ENCODE results near the gene RNF34.

RNF34 gene

GRCh38 chr12:121358073-121358472, 41.8 kb upstream of the RNF34 start (continued):
- no peak for TF ChIP-seq CREB5 (CRISPR knock-in tag; IDR thresholded peaks at IDR 0.05; ENCODE audit: low read depth)
- TF ChIP-seq ZFP30 (CRISPR knock-in tag; IDR thresholded peaks at IDR 0.05): no peak
- TF ChIP-seq ZC3H10 (CRISPR knock-in tag; IDR thresholded peaks at IDR 0.05): no peak
- TF ChIP-seq ZFP3 (CRISPR knock-in tag; IDR thresholded peaks at IDR 0.05): no peak

GRCh38 chr12:121364683-121365121, 35.2 kb upstream of the RNF34 start:
- TF ChIP-seq ARNTL (CRISPR knock-in tag; IDR thresholded peaks at IDR 0.05; ENCODE audit: borderline replicate concordance, low read depth) (no peak), ZC3H10 (CRISPR knock-in tag; IDR thresholded peaks at IDR 0.05) (no peak), CSDC2 (CRISPR knock-in tag; IDR thresholded peaks at IDR 0.05) (no peak), SNAI2 (CRISPR knock-in tag; IDR thresholded peaks at IDR 0.05) (no peak), OSR1 (CRISPR knock-in tag; IDR thresholded peaks at IDR 0.05) (no peak), GLIS3 (CRISPR knock-in tag; IDR thresholded peaks at IDR 0.05) (no peak), TOX (CRISPR knock-in tag; IDR thresholded peaks at IDR 0.05; ENCODE audit: borderline replicate concordance) (no peak), POU6F1 (CRISPR knock-in tag; IDR thresholded peaks at IDR 0.05; ENCODE audit: borderline replicate concordance, low read depth) (no peak), RARB (CRISPR knock-in tag; IDR thresholded peaks at IDR 0.05) (no peak), ZNF565 (CRISPR knock-in tag; conservative IDR thresholded peaks at IDR 0.05; ENCODE audit: low read depth) (no peak), ZFP3 (CRISPR knock-in tag; IDR thresholded peaks at IDR 0.05) (no peak), TSHZ2 (CRISPR knock-in tag; IDR thresholded peaks at IDR 0.05) (no peak), ZNF70 (CRISPR knock-in tag; IDR thresholded peaks at IDR 0.05) (no peak), BACH2 (CRISPR knock-in tag; IDR thresholded peaks at IDR 0.05; ENCODE audit: borderline replicate concordance) (no peak), CSRNP3 (CRISPR knock-in tag; IDR thresholded peaks at IDR 0.05) (no peak), ISL1 (CRISPR knock-in tag; IDR thresholded peaks at IDR 0.05) (no peak), ZFP30 (CRISPR knock-in tag; IDR thresholded peaks at IDR 0.05) (no peak), ZNF8 (CRISPR knock-in tag; IDR thresholded peaks at IDR 0.05) (no peak), PPARA (CRISPR knock-in tag; IDR thresholded peaks at IDR 0.05; ENCODE audit: borderline replicate concordance) (no peak)
- no peak for ATAC-seq

GRCh38 chr12:121365416-121366062, 34.4 kb upstream of the RNF34 start:
- ATAC-seq: peak; percentile 21
- TF ChIP-seq CSDC2 (CRISPR knock-in tag; IDR thresholded peaks at IDR 0.05) (no peak), PATZ1 (CRISPR knock-in tag; IDR thresholded peaks at IDR 0.05; ENCODE audit: borderline replicate concordance) (no peak), OSR1 (CRISPR knock-in tag; IDR thresholded peaks at IDR 0.05) (no peak), ARNTL (CRISPR knock-in tag; IDR thresholded peaks at IDR 0.05; ENCODE audit: borderline replicate concordance, low read depth) (no peak), TCF4 (CRISPR knock-in tag; IDR thresholded peaks at IDR 0.05; ENCODE audit: borderline replicate concordance) (no peak), ZC3H10 (CRISPR knock-in tag; IDR thresholded peaks at IDR 0.05) (no peak), ZFP3 (CRISPR knock-in tag; IDR thresholded peaks at IDR 0.05) (no peak), ZNF8 (CRISPR knock-in tag; IDR thresholded peaks at IDR 0.05) (no peak), ZNF70 (CRISPR knock-in tag; IDR thresholded peaks at IDR 0.05) (no peak), ISL1 (CRISPR knock-in tag; IDR thresholded peaks at IDR 0.05) (no peak), TSHZ2 (CRISPR knock-in tag; IDR thresholded peaks at IDR 0.05) (no peak), ZFP30 (CRISPR knock-in tag; IDR thresholded peaks at IDR 0.05) (no peak), BACH2 (CRISPR knock-in tag; IDR thresholded peaks at IDR 0.05; ENCODE audit: borderline replicate concordance) (no peak), CREB5 (CRISPR knock-in tag; IDR thresholded peaks at IDR 0.05; ENCODE audit: low read depth) (no peak), RARB (CRISPR knock-in tag; IDR thresholded peaks at IDR 0.05) (no peak), SNAI2 (CRISPR knock-in tag; IDR thresholded peaks at IDR 0.05) (no peak)

Data from SK-N-SH treated with all-trans-retinoic acid at 6 μM for 48 hours (cell line).